Cardiac fibroblast (primary cell): ENCODE results near the gene SEMA5A.

Experiments
- DNase-seq, 2 donors: peaks; one replicate each; pipeline versions ENCODE4 v3.0.0 to v3.0.0-alpha.2; 2010; ENCODE audit warnings: low read depth in 2 of 2
- H3K4me3 ChIP-seq, 2 donors: replicated peaks in 1 of 2; 1 replicate in 1 of 2; 2 replicates in 1 of 2; pipeline ENCODE4 v1.5.1; 2011; ENCODE audit warnings: low read depth in 2 of 2, low read length in 2 of 2, mild to moderate bottlenecking in 2 of 2, moderate library complexity in 1 of 2
- TF ChIP-seq, protein P1 (sequence below): IDR thresholded peaks from one replicate; pipeline ENCODE4 v1.5.1; 2011; ENCODE audit warnings: low read depth, mild to moderate bottlenecking, low read length, inconsistent platforms

SEMA5A gene

DNA sequence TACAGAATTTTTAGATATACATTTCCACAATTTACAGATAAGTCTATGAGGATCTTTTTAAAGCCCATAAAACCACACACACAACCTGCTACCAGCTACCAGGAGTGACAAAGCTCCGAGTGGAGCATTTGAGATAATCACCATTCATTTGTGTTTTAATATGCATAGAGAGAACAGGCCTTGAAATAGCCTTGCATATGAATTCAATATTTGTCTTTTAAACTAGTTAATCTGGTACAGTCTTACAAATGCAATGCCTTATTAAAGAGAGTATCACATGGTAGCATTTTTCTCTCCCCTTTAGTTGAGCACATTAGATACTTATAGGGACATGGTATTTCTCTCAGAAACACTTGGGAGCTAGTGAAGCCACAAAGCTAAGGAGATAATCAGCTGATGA lies 49.1 kb downstream of the SEMA5A start:
- TF ChIP-seq, protein P1, sequence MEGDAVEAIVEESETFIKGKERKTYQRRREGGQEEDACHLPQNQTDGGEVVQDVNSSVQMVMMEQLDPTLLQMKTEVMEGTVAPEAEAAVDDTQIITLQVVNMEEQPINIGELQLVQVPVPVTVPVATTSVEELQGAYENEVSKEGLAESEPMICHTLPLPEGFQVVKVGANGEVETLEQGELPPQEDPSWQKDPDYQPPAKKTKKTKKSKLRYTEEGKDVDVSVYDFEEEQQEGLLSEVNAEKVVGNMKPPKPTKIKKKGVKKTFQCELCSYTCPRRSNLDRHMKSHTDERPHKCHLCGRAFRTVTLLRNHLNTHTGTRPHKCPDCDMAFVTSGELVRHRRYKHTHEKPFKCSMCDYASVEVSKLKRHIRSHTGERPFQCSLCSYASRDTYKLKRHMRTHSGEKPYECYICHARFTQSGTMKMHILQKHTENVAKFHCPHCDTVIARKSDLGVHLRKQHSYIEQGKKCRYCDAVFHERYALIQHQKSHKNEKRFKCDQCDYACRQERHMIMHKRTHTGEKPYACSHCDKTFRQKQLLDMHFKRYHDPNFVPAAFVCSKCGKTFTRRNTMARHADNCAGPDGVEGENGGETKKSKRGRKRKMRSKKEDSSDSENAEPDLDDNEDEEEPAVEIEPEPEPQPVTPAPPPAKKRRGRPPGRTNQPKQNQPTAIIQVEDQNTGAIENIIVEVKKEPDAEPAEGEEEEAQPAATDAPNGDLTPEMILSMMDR, result no peak
- no peak for DNase-seq
- H3K4me3 ChIP-seq, result no peak overlapping the region

DNA sequence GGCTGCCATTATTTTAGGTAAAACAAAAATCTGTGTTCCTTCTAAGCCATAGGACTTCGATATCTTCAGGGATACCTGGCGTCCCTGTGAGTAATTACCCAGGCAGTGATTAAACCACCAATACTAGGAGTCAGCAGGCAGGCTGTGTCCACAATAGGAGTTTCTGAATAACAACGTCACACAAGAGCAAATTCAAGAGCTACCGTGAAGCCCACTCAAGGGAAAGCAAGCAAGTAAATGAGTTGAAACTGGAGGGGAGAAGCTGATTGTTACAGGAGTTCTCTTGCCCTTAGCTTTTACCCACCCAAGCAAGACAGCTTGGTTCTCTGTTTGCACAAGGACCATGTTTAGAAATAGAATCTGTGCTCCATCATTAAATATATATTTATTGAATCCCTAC lies 50.8 kb downstream of the SEMA5A start:
- H3K4me3 ChIP-seq, result no peak overlapping the region
- TF ChIP-seq, protein P1, result no peak
- DNase-seq, result no peak

DNA sequence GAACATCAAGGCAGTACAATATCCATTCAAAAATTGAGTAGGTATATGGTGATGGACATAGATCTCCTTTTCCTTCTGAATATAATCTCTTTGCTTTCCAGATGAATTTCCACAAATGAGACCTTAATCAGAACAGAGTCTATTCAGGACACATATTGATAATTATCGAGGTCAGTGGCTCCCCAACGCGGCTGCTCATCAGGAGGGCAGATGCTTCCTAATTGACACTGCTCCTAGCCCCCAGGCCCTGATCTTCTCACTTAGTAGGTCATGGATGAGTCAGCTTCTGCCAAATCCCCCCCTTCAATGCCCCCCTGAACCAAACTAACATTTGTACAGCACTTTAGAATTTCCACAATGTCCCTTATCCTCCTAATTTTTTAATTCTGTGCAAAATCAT lies 51.6 kb downstream of the SEMA5A start:
- no peak overlapping the region for H3K4me3 ChIP-seq
- TF ChIP-seq, protein P1, result no peak
- no peak for DNase-seq

DNA sequence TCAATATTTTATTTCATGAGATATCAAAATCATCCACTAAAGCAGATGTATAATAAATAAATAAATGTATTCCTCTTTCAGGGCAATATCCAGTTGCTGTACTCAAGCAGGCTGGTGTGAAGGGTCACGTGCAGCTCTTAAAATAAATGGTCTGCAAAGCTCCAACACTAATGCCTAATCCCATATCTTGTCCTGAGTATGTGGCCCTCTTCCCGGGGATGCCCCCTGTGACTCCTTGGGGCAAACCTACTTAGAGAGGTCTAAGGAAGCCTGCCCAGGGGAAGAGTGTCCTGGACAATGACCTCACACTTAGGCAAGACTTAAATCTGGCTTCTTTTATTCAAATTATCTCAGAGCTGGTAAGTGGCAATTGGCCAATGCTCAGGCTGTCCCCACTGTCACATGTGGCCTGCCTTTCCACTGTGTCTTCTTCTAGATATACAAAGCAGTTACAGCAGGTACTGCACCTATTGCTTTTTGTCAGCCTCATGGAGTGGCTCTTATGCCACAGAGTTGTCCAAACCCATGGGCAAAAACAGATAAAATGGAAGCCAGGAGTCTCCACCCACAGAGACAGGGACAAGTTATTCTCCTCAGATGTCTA lies 55.3 kb downstream of the SEMA5A start:
- TF ChIP-seq, protein P1, result no peak
- no peak overlapping the region for H3K4me3 ChIP-seq
- no peak for DNase-seq

DNA sequence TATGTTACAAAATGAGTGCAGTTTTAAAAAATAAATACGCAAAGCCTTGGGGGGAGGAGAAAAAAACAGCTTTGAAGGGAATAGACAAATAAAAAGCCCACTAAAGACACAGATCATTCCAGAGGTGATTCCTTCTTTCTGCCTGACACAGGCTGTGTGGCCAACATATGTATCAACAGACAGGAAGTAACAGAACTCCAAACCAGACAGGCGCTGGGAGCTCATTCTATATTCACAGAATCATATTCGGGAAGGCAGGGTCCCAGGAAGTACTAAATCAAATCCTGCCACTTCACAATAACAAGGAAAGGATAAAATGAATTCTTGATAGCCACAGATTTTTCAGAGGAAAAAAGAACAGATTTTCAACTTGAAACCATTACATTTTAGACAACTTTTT lies 62.1 kb downstream of the SEMA5A start:
- no peak overlapping the region for H3K4me3 ChIP-seq
- DNase-seq, result peak in 1 of 2 donors; percentile 21
- TF ChIP-seq, protein P1, result no peak

DNA sequence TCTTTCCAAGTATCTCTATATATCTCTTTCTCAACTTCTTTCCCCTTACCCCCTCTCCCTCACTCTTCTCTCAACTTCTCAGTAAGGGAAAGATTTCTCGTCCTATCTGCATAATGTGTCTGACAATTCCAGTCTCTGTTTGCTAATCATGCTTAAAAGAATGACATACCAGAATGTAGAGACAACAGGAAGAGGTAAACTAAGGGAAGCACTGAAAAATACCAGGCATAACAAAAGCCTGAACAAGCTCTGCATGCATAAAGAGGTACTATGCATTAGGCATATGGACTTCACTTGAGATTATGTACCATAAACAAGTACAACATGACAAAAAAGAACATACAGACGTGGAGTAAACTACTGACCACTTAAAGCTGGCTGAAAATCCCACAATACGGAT lies 62.6 kb downstream of the SEMA5A start:
- peak; percentile 16 to 29 for DNase-seq
- H3K4me3 ChIP-seq, result no peak overlapping the region
- TF ChIP-seq, protein P1, result no peak

DNA sequence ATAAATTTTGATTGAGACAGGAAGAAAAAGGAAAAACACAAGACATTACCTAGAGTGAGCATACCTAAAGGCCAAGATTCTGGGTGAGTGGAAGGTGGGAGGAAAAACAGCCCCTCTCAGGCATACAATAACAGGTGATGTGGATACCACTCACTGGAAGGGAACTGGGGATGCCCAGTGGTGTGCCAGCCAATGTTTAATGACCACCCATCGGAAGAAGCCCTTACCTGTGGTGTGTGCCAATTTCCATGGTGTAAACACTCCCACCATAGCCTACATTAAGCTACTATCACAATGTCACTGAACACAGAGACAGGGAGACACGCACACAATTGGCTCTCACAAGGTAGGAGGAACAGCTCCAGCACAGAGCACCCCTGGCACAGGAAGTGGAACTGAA lies 63.5 kb downstream of the SEMA5A start:
- no peak for DNase-seq
- TF ChIP-seq, protein P1, result no peak

More for the DNA sequence above, 63.5 kb downstream of the SEMA5A start:
- H3K4me3 ChIP-seq, result no peak overlapping the region
